NCI-H69 (cell line): ENCODE results near the gene ZNF488.

Source experiments
- DNase-seq: peaks from one replicate; lab custom pipeline; 2025; lab: John Stamatoyannopoulos, UW

The ZNF488 gene

GRCh38 chr10:47329855-47330254 lies 54.2 kb downstream of the ZNF488 start:
- no peak for DNase-seq

GRCh38 chr10:47326927-47327330 lies 57.2 kb downstream of the ZNF488 start:
- no peak for DNase-seq

- no peak for DNase-seq
Measured at GRCh38 chr10:47326306-47326926, 57.7 kb downstream of the ZNF488 start.

- no peak for DNase-seq
Measured at GRCh38 chr10:47325303-47326291, 58.5 kb downstream of the ZNF488 start.

GRCh38 chr10:47323636-47324296 lies 60.3 kb downstream of the ZNF488 start:
- DNase-seq = no peak

- no peak for DNase-seq
Measured at GRCh38 chr10:47323087-47323486, 61.0 kb downstream of the ZNF488 start.

- DNase-seq = no peak
Measured at GRCh38 chr10:47322300-47323061, 61.6 kb downstream of the ZNF488 start, which contains the start of gene GDF2. TSS of gene GDF2 (plus strand) at chr10:47322454. CDS start at chr10:47322669, 215 bp downstream.

GRCh38 chr10:47321521-47322195 lies 62.4 kb downstream of the ZNF488 start:
- no peak for DNase-seq

GRCh38 chr10:47320812-47321211 lies 63.3 kb downstream of the ZNF488 start:
- DNase-seq = no peak

- DNase-seq = no peak
Measured at GRCh38 chr10:47319784-47320183, 64.3 kb downstream of the ZNF488 start.

GRCh38 chr10:47318706-47319105 lies 65.4 kb downstream of the ZNF488 start:
- DNase-seq = peak; percentile 1

GRCh38 chr10:47317251-47317650 lies 66.8 kb downstream of the ZNF488 start:
- no peak for DNase-seq

GRCh38 chr10:47316131-47316530 lies 68.0 kb downstream of the ZNF488 start:
- DNase-seq = no peak
